ENCODE data around the gene DNAJC5G.

- TF ChIP-seq CTCF (IDR thresholded peaks at IDR 0.05) (no peak), POLR2A (IDR thresholded peaks at IDR 0.05) (no peak), EP300 (IDR thresholded peaks at IDR 0.05; ENCODE audit: low read depth) (no peak)
Observed at GRCh38 chr2:27245626-27246025, 29.6 kb upstream of the DNAJC5G start.
